GM19025 (cell line): ENCODE results near the gene TBC1D22A.
"Not testable (repeated sequence)": the region's sequence is repeated elsewhere in the genome, so short reads cannot be mapped to it uniquely, and the experiment has no call there.

Experiments used
- ATAC-seq: cut with Tn5 transposase; IDR thresholded peaks from one replicate; pipeline ENCODE4 v1.9.1; 2021; ENCODE audit warnings: mild to moderate bottlenecking, low read depth, moderate library complexity; ENCODE audit not compliant: unreplicated experiment

Gene TBC1D22A

DNA sequence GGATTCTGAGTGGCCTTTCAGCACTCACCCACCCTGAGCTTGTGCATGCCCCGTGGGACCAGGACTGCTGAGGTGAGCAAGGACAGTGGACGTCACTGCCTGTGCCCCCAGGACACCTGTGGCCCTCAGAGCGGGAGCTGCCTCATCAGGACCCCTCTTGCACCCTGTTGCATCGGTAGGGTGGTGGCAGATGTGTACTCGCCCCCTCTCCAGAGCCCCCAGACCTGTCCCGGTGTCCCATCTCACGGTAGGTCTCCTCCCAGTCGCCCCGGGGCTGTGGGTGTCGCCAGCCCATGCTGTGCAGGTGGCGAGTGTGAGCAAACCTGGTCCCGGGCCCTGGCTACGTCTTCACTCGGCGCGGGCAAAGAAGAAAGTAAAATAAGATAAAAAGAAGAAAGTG lies 374.2 kb downstream of the TBC1D22A start:
- no peak for ATAC-seq

GRCh38 chr22:47139013-47139789 lies 376.8 kb downstream of the TBC1D22A start:
- ATAC-seq, result no peak

- no peak for ATAC-seq
These were observed 377.3 kb downstream of the TBC1D22A start for GRCh38 chr22:47139790-47140119.

DNA sequence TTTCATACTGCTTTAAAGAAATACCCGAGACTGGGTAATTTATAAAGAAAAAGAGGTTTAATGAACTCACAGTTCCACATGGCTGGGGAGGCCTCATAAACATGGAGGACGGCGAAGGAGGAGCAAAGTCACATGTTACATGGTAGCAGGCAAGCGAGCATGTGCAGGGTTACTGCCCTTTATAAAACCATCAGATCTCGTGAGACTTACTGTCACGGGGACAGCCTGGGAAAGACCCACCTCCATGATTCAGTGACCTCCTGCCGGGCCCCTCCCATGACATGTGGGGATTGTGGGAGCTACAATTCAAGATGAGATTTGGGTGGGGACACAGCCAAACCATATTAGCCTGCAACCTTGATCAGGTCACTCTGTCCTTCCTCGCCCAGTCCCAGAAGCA lies 378.5 kb downstream of the TBC1D22A start:
- not testable (repeated sequence) for ATAC-seq

- ATAC-seq, result no peak
These were observed 380.1 kb downstream of the TBC1D22A start for GRCh38 chr22:47142427-47143046.

DNA sequence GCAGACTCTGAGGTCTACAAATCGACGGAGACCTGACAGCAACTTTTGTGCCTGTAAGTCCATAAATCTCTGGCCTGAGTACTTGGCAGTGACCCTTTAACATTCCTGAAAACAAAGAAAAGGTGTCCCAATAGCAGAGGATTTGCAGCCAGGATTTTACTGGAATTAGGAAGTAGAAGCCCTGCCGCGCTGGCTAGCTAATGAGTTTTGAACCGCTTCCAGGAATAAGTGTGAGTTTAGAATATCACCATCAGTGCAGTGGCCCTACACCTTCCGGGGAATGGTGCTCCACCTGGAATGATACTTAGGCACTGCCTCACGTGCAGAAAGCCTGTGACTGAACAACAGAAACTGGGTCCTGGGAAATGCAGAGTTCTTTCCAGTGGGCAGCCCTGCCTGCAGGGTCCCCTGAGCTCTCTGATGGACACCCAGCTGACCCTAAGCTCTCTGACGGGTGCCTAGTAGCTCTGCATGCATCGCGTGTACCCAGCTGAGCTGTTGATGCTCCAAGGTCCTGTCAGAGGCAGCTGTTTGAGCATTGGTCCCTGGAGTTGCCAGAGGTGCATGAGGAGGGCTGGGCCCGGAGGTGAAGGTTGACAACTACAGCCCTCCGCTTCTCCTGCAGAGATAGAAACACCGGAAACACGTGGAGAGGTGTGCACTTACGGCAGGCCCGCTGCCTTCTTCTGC lies 380.9 kb downstream of the TBC1D22A start:
- ATAC-seq, result no peak

DNA sequence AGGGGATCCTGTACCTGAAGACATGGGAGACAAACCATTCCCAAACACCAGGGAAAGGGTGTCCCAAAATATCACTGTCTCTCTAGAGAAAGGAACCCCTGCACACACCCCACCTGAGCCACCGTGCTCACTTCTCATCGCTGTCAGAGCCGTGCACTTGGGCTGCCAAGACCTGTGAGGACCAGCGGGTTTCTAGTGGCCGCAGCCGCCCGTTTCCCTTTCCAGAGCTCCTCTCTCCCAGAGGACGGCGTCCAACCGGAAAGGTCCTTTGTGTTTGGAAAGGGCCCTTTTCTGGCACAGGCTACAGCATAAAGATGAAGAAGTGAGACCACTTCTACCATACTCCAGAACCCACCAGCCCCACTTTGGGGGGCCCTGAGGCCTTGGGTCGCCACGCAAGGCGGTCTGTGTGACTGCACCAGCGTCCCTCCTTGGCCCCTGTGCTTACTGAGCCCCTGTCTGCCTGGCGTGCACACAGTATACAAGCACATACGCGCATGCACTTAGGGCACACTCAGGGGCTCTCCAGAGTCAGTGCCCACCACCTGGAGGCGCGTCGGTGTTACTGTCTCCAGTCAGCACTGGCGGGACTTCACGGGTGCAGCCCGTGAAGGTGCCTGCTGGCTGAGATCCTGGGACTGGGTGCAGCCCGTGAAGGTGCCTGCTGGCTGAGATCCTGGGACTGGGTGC lies 381.8 kb downstream of the TBC1D22A start:
- ATAC-seq, result no peak

DNA sequence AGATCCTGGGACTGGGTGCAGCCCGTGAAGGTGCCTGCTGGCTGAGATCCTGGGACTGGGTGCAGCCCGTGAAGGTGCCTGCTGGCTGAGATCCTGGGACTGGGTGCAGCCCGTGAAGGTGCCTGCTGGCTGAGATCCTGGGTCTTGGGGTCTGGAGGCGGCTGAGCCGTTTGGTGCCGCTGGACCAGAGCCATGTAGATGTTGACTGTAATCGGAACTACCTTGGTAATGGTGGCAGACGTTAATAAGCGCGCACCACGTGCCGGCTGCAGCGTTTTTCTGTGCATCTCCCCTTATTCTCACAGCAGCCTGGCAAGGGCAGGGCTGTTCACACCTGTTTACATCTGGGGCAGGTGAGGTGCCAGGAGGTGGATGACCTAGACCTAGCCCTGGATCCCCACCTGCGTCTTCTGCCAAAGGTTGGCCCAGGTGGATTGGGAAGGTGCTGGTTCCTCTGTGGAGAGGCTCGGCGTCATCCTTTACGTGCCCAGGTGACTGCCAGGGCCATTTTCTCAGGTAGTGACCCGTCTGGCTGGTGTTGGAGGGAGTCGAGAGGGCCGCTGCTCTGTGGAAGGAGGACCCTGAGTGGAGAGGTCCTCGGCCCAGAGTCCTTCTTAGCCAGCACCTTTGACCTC lies 382.5 kb downstream of the TBC1D22A start:
- no peak for ATAC-seq

GRCh38 chr22:47145883-47146282 lies 383.4 kb downstream of the TBC1D22A start:
- no peak for ATAC-seq

GRCh38 chr22:47146391-47146790 lies 383.9 kb downstream of the TBC1D22A start:
- no peak for ATAC-seq

- no peak for ATAC-seq
These were observed 384.5 kb downstream of the TBC1D22A start for GRCh38 chr22:47146941-47147340.

DNA sequence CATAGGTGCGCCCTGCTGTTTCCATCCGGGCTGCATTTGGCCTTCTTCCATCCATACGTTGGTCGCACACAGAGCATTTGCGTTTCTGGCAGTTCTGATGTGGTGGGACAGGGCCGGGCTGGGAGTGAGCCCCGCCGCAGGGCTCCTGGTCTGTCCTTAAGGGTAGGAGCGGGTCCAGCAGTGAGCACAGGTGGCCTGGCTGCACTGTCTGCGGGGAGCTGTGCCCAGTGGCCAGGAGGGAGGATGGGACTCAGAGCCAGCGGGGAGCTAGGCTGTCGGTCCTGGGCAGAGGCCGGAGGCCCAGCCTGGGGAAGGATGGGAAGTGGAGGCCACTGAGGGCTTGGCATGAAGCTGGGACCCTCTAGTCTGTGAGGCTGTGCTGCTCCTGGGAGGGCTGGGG lies 385.1 kb downstream of the TBC1D22A start:
- no peak for ATAC-seq

- ATAC-seq, result no peak
These were observed 386.1 kb downstream of the TBC1D22A start for GRCh38 chr22:47148510-47148909.

- ATAC-seq, result no peak
These were observed 386.7 kb downstream of the TBC1D22A start for GRCh38 chr22:47148956-47149728.

DNA sequence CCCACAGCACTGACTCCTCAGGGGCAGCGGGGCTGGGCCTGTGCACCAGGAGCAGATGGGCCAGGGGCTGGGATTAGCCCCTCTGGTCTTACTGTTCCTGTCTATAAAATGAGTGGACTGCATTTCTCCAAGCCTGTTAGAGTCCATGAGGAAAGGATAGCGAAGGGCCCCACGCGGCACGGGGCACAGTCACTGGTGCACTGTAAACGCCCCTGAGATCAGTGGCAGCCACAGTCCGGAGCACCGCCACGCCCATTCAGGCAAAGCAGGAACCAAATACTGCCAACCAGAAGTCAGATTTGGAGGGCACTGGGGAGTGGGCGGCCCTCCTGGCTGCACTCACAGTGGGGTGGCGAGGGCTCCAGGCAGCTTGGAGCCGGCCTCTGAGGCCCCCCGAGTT lies 387.5 kb downstream of the TBC1D22A start:
- ATAC-seq, result no peak

DNA sequence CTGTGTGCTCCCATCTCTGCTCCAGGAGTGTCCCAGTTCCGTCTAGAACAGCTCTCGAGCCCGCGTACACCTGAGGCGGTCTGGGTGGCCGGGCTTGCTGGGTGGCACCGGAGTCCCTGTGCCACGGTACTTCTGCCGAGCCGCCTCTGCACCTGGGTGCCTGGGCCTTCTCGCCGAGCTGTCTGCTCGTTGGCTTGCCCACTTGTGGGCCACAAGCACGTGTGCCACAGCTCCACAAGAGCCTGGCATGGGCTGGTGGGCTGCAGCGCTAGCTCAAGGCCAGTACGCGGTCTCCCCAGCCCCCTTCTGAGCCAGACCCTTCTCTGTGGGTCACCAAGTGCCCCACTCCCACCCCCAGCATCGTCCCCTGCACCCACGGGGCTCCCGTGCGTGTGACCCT lies 388.0 kb downstream of the TBC1D22A start:
- ATAC-seq, result no peak

GRCh38 chr22:47151064-47151463 lies 388.6 kb downstream of the TBC1D22A start:
- no peak for ATAC-seq

- no peak for ATAC-seq
These were observed 389.0 kb downstream of the TBC1D22A start for GRCh38 chr22:47151490-47151889.

GRCh38 chr22:47152236-47152635 lies 389.8 kb downstream of the TBC1D22A start:
- ATAC-seq, result no peak

DNA sequence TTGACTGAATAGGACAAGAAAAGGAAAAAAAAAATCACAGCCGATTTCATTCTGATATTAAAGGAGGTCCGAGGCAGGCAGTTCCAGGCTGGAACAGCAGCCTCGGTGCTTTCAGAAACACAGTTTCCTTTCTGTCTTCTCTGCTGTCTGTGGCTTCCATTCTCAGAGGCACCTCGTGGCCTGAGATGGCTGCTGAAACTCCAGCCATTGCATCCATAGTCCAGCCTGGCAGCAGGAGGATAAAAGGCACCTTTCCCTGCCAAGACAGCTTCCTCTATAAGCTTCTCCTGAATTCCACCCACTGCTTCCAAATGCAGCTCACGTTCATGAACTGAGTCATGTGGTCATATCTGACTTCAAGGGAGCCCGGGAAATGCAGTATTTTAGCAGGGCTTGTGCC lies 390.5 kb downstream of the TBC1D22A start:
- no peak for ATAC-seq
